D721Med (cell line): ENCODE data around the gene GADD45B.
"Not testable (repeated sequence)": the region's sequence is repeated elsewhere in the genome, so short reads cannot be mapped to it uniquely, and the experiment has no call there.

ENCODE experiments used
- DNase-seq: peaks from one replicate; pipeline ENCODE4 v3.0.0; 2011; ENCODE audit warnings: low spot score; ENCODE audit not compliant: insufficient read length
- FAIRE-seq: peaks from 2 replicates; lab custom pipeline; 2011; peaks lifted over from hg19 to GRCh38; lab: Jason Lieb, UNC
- CTCF ChIP-seq: IDR thresholded peaks from 2 replicates; pipeline ENCODE4 v1.5.1; 2012; ENCODE audit warnings: mild to moderate bottlenecking, control low read depth; ENCODE audit not compliant: insufficient read depth; ENCODE audit errors: missing control alignments

The GADD45B gene

GRCh38 chr19:2461751-2462634, 13.9 kb upstream of the GADD45B start:
- FAIRE-seq (no peak), DNase-seq (peak; percentile 68)
- TF ChIP-seq CTCF = no peak

- no peak for TF ChIP-seq CTCF
- peak; percentile 58 for DNase-seq
- no peak for FAIRE-seq
These were observed 13.1 kb upstream of the GADD45B start for GRCh38 chr19:2462635-2463421.

- FAIRE-seq, DNase-seq: not testable (repeated sequence)
These were observed 12.2 kb upstream of the GADD45B start for GRCh38 chr19:2463694-2464093.

- TF ChIP-seq CTCF = no peak
- no peak for DNase-seq
- FAIRE-seq = no peak
These were observed 11.5 kb upstream of the GADD45B start for GRCh38 chr19:2464389-2464788.

GRCh38 chr19:2468596-2468995, 7.3 kb upstream of the GADD45B start:
- DNase-seq (no peak), FAIRE-seq (no peak)
- no peak for TF ChIP-seq CTCF

GRCh38 chr19:2469102-2469914, 6.6 kb upstream of the GADD45B start:
- DNase-seq = no peak
- TF ChIP-seq CTCF = no peak
- FAIRE-seq = no peak

GRCh38 chr19:2469915-2470200, 6.1 kb upstream of the GADD45B start:
- not testable (repeated sequence) for FAIRE-seq, DNase-seq
